HG03460 (cell line): ENCODE results near the gene C5.

ENCODE experiments used
- ATAC-seq: cut with Tn5 transposase; IDR thresholded peaks from one replicate; pipeline ENCODE4 v1.9.1; 2021; ENCODE audit not compliant: unreplicated experiment

The C5 gene

DNA sequence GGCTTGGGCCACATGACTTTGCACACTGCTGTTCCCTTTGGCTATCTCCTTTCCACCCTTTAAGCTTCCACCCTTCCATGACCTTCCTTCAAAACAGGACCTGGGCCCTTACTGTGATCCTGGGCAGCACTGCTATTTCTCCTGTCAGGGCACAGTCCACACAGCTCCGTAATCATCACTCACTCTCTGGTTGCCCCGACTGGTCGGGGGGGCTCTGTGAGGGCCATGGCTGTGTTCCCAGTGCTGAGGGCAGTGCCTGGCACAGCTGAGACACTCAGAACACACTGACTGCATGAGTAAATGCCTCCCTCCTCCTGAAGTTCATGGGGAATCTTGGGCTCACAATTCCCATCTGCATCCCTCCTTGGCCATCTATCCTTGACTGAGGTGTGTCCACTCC lies 135.7 kb downstream of the C5 start:
- no peak for ATAC-seq

DNA sequence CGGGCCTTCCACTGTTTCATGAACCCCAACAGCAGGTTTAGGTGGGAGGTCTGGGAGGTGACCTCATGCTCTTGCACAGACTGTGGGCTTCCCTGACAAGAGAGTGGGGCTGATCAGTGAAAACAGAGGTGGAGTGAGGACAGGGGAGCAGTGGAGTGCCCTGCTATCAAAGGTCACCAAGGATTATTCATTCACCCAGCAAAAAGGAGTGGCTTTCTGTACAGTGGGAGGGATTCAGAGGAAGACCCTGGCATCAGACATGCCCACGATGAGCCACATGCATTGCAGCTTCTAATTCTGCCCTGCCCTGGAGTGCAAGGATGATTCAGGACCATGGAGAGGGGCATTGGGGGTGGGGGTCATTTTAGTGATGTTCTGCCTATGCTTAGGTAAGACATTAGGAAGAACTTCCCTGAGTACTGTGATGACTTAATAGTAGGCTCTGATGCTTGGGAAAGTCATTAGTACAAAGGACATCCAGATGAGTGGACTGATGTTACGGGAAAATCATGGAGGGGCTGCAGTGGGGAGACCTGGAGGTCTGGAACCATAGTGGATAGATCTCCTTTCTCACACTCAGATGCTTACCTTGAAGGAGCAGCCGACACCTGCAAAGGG lies 136.3 kb downstream of the C5 start:
- ATAC-seq: no peak

DNA sequence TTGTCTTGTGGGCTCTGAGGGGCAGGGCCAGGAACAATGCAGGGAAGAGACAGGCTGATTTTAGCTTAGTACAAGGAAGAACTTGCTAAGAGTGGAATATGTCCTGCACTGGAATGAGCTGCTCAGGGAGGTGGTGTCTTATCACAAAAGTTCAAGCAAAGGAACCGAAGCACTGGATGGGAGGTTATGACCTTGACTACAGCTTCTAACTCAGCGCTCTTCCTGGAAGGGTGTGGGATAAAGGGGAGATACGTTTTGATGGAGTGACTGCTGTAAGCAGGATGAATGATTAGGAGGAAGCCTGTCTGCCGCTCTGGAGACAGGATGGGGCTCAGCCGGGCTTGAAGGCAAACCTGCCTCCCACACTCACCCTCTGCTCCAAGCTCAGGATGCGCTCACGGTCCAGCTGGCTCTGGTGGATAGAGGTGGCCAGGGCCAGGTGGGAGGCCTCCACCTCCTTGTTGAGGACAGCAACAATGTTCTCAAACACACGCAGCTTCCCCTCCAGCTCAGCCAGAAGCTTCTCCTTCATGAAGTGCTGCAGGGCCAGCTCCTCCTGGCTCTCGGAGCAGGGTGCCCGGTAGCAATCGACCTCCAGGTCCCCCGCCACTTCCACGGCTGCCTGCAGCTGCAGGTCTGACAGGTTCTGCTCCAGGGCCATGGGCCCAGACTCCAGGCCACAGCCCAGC lies 137.0 kb downstream of the C5 start:
- ATAC-seq: no peak

DNA sequence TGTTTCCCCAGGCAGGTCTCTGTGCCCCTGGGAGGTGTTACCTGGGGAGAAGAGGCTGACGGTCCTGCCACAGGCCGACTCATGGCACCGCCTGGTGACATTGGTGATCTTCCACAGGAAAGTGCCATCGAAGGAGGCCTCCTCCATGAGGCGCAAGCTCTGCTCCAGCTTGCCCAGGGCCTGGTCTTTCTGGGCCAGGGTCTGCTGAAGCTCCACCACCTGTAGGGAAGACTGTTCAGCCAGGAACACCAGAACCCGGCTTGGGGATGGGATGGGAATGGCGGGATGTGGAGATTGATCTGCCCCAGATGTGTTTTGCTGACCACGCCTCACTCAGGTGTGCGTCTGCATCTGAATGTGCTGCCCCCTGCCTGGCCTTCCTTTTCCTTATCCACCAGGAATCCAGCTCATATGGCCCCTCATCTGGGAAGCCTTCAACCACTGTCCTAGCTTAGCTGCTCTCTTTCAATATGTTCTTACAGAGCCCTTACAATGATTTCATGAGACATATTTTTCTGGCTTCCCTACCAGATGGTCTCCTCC lies 138.7 kb downstream of the C5 start:
- no peak for ATAC-seq

DNA sequence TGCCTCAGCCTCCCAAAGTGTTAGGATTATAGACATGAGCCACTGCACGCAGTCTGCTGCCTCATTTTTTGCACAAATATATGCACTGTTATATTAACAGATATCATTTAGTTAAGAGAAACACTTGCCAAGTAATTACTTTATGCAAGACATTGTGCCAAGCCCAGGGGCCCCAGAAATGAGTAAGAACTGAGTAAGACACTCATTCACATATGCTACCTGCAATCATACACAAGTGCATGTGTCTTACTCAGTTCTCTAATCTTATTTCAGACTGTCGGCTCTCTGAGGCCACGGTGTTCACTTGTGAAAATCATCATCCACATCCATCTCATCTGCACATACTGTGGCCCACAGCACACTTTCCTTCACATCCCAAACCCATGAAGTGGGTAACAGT lies 139.4 kb downstream of the C5 start:
- ATAC-seq: no peak

DNA sequence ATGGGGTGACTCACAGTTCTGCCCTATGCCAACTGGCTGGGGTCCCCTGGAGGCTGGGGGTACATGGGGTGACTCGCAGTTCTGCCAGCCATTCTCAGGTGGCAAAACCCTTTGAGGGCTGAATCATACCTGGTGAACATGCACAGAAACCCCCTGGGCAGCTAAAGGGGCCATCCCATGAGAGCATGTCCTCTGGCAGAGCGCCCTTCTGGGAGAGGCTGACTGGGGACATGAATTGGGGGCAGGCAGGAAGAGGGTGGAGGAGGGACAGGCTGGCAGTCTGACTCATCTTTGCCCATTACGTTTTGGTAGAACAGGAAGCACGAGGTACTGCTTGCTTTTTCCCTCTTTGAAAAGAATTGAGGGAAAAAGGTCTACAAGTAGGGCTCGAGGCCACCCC lies 140.2 kb downstream of the C5 start:
- no peak for ATAC-seq

DNA sequence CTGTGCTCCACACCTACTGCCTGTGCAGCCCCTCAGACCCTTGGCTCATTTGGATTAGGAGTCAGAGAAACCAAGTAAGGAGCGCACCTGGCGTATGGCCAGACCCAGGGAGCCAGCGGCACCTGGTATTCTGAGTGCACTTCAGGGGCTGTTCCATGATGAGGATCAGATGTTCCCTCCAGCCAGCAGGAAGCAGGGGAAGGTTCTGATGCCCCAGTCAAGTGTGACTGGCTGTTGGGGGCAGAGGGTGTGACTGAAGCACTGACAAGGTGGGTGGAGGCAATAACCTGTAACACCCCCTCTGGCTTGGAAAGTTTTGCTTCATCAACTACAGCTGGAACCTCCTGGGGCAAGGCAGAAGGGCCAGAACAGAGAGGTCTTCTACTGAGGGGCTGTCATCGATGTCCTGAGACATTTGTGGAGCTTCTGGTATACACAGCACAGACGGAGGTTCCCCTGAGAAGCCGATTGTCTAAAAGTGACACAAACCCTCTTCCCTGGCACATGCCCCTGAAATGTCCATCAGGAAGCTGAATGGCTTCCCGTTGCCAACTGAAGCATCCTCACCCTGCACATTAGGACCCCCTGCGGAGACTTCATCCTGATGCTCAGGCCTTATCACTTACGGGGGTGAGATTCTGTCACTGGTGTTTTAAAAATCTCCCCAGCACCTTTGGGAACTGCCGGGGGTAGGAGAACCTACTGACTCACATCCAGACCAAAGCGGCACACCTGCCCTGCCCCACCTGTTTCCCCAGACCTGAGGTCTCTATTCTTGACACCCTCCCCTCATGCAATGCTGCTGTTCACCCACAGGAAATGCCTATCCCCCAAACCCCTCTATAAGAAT lies 144.5 kb downstream of the C5 start:
- no peak for ATAC-seq

DNA sequence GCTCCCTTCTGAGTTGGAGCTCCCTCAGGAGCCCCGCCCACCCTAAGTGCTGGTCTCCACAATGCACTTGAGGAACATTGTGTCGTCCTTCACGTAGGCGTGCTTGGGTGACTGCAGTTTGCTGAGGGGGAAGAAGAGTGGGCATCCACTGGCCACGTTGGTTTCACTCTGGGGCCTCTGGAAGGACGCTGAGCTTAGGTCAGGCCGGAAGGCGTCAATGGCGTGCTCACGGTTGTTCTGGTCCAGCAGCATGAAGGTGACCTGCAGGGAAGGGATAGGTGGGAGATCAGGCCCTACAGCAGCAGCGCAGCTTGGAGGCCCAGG lies 145.1 kb downstream of the C5 start:
- ATAC-seq: no peak

DNA sequence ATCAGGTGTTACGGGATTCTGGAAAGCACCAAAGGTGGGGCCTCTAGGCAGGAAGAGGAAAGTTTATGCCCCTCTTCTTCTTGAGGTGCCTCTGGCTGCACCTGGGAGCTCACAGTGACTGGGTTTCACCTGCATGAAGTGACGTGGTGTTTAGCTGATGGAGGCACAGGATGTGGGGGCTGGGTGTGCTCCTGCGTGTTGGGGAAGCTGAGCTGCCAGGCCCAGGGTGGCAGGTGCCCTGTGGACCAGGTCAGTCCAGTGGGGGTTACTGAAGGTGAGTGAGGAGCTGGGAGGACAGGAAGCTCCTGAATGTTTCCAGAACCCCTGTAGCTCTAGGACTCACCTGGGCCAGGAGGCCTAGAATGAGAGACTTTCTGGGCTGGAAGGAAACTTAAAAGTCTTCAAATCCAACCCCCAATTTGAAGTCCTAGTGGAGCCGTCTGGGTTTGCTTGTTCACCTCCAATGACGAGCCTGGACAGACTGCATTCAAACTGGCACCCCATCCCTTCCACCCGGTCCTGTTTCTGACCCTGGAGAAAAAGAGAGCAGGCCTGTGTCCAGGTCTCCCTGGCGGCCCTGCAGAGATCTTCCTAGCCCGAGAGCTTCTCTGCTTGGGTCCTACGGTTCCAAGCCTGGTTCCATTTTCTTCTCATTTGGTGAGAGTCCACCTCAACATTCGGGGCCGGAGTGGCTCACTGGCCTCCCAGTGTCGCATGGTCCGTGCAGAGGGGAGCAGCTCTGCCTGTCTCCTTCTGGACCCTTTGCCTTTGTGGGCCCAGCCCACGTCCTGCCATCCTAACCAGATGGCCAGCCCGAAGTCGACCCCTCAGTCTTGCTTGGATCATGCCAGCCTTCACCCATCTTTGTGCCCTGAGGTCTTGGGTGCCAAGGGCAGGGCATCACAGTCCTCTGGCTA lies 145.8 kb downstream of the C5 start:
- ATAC-seq: no peak

DNA sequence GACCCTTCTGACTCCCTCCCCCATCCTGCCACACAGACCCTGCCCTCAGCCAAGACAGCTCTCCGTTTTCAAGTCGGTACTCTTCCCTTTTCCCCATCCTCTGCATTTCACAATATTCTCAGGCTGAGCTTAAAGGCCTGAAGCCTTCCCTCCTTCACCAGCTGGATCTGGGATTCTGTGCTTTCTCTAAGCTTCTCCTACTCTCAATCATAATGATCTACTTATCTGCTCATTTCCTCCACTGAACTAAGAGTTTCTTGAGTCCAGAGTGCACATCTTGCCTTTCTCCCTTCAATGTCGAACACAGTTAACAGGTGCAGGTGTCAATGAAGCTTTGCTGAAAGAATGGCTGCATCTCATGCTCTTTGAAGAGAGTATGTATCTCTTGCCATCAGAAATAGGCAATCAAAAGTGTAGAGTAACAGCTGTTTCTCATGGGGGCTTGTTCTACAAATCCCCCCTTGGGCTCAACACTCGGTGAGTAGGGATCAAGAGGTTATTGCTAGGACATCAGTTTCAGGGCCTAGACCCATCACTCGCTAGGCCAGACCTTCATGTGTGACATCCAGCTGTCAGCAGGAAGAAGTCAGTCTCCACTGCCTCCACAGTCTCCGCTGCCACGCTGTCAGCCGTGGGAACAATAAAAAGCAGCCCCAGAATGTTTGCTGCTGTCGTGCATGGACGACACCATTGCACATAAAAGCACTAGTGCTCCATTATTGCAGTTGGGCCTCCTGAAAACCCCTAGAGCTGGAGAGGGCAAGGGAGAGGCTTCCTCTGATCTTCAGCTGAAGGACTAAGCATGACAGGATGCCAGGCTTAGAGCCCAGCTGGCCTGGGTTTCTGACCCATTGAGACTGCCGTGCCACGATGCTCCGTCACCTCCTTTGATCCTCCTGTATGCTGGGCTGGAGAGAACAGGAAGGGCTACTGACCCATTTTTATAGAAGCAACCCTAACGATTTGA lies 147.2 kb downstream of the C5 start:
- ATAC-seq: no peak
